Measurements from ENCODE around the gene ASNS.
"Not testable (repeated sequence)": the region's sequence is repeated elsewhere in the genome, so short reads cannot be mapped to it uniquely, and the experiment has no call there.

GRCh38 chr7:97874894-97875293, 2.7 kb upstream of the ASNS start:
- TF ChIP-seq, protein P1, sequence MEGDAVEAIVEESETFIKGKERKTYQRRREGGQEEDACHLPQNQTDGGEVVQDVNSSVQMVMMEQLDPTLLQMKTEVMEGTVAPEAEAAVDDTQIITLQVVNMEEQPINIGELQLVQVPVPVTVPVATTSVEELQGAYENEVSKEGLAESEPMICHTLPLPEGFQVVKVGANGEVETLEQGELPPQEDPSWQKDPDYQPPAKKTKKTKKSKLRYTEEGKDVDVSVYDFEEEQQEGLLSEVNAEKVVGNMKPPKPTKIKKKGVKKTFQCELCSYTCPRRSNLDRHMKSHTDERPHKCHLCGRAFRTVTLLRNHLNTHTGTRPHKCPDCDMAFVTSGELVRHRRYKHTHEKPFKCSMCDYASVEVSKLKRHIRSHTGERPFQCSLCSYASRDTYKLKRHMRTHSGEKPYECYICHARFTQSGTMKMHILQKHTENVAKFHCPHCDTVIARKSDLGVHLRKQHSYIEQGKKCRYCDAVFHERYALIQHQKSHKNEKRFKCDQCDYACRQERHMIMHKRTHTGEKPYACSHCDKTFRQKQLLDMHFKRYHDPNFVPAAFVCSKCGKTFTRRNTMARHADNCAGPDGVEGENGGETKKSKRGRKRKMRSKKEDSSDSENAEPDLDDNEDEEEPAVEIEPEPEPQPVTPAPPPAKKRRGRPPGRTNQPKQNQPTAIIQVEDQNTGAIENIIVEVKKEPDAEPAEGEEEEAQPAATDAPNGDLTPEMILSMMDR (conservative IDR thresholded peaks at IDR 0.05): not testable (repeated sequence)
- TF ChIP-seq EZH2 (IDR thresholded peaks at IDR 0.05; ENCODE audit: low read depth): not testable (repeated sequence)

Measured in PC-9 (cell line).